Adrenal gland (tissue), 5 donors: ENCODE measurements around the gene WDR53.
"Not testable (repeated sequence)": the region's sequence is repeated elsewhere in the genome, so short reads cannot be mapped to it uniquely, and the experiment has no call there.

ENCODE experiments used
- CTCF ChIP-seq, 6 experiments: fragments of 450-650 bp in 4 of 6; fragments of 200-600 bp in 2 of 6; sonication (generic) in 1 of 6; IDR thresholded peaks; 1 replicate in 5 of 6; 2 replicates in 1 of 6; pipeline versions ENCODE4 v1.5.1 to v1.8.0; 2016 to 2021; ENCODE audit warnings: antibody characterized with exemption in 6 of 6, mild to moderate bottlenecking in 2 of 6, moderate library complexity in 1 of 6
- POLR2A ChIP-seq, 2 donors: fragments of 450-650 bp; IDR thresholded peaks; one replicate each; pipeline ENCODE4 v1.6.1; 2017; ENCODE audit warnings: antibody characterized with exemption in 2 of 2, mild to moderate bottlenecking in 2 of 2, moderate library complexity in 1 of 2
- donor health status: DM: no; HTN: no; CAD: no.

GRCh38 chr3:196549312-196549711, 19.0 kb downstream of the WDR53 start:
- not testable (repeated sequence) for TF ChIP-seq CTCF, POLR2A (IDR thresholded peaks at IDR 0.05)
